ENCODE results near the gene DMBX1.

Gene DMBX1

GRCh38 chr1:46530311-46530710 is 40.7 kb downstream of the DMBX1 start:
- DNase-seq (ENCODE audit: low read depth) = no peak
- TF ChIP-seq, protein P1, sequence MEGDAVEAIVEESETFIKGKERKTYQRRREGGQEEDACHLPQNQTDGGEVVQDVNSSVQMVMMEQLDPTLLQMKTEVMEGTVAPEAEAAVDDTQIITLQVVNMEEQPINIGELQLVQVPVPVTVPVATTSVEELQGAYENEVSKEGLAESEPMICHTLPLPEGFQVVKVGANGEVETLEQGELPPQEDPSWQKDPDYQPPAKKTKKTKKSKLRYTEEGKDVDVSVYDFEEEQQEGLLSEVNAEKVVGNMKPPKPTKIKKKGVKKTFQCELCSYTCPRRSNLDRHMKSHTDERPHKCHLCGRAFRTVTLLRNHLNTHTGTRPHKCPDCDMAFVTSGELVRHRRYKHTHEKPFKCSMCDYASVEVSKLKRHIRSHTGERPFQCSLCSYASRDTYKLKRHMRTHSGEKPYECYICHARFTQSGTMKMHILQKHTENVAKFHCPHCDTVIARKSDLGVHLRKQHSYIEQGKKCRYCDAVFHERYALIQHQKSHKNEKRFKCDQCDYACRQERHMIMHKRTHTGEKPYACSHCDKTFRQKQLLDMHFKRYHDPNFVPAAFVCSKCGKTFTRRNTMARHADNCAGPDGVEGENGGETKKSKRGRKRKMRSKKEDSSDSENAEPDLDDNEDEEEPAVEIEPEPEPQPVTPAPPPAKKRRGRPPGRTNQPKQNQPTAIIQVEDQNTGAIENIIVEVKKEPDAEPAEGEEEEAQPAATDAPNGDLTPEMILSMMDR (conservative IDR thresholded peaks at IDR 0.05; ENCODE audit: low read depth, low read length) = no peak
- no peak overlapping the region for H3K4me3 ChIP-seq (ENCODE audit: low read length)

GRCh38 chr1:46530791-46531409 is 41.3 kb downstream of the DMBX1 start:
- no peak for DNase-seq (ENCODE audit: low read depth)
- H3K4me3 ChIP-seq (ENCODE audit: low read length) = no peak overlapping the region
- TF ChIP-seq, protein P1 (conservative IDR thresholded peaks at IDR 0.05; ENCODE audit: low read depth, low read length) = peak; percentile 41

DNA sequence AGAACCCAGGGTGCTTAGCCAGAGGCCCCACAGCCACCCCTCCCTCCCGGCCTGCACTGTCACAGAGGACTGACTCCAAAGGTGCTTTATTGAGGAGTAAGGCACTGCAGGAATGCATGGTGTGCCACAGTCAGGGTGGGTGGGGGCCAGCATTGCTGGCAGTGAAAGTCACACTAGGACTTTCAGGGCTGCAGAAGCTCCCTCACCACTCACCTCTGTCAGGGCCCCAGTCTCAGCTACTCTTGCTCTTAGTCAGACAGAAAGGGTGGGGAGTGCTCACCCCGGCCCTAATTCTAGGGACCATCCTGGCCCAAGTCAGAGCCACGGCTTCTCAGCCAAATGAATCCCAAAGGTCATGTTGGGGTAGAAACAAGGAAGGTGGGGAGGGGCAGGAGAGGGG is 42.5 kb downstream of the DMBX1 start:
- DNase-seq (ENCODE audit: low read depth) = no peak
- TF ChIP-seq, protein P1 (conservative IDR thresholded peaks at IDR 0.05; ENCODE audit: low read depth, low read length) = no peak
- no peak overlapping the region for H3K4me3 ChIP-seq (ENCODE audit: low read length)

GRCh38 chr1:46532498-46533178 is 43.0 kb downstream of the DMBX1 start:
- H3K4me3 ChIP-seq (ENCODE audit: low read length) = no peak overlapping the region
- no peak for DNase-seq (ENCODE audit: low read depth)
- TF ChIP-seq, protein P1 (conservative IDR thresholded peaks at IDR 0.05; ENCODE audit: low read depth, low read length) = peak; percentile 71

DNA sequence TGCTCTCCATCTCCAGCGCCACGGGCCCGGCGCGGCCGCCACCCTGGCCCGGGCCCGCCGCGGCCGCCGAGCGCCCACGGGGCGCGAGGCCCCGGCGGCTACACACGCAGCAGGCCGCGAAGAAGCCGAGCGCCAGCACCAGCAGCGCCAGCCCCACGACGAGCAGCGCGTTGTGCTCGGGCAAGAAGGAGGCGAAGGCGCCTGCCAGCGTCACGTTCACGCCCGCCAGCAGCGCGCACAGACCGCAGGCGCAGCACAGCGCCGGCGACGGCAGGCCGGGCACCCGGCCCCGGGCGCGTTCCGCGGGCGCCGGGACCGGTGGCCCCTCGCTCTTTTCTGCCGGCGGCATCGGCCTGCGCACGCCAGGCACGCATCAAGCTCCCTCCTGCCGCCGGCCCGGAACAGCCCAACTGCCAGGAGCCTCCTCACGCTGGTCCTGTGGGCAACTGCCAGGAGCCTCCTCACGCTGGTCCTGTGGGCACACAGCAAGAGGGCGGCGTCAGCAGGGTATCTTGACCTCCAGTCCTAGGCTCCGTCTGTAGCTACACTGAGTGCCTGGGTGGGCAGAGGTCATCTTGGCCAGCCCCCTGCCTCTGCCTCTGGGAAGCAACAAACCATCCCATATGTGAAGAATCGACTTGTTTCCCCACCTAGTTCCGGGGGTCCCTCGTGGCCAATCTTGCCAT is 43.7 kb downstream of the DMBX1 start:
- TF ChIP-seq, protein P1 (conservative IDR thresholded peaks at IDR 0.05; ENCODE audit: low read depth, low read length) = no peak
- DNase-seq (ENCODE audit: low read depth) = no peak
- H3K4me3 ChIP-seq (ENCODE audit: low read length) = no peak overlapping the region

- TF ChIP-seq, protein P1 (conservative IDR thresholded peaks at IDR 0.05; ENCODE audit: low read depth, low read length) = peak; percentile 78
- no peak overlapping the region for H3K4me3 ChIP-seq (ENCODE audit: low read length)
- no peak for DNase-seq (ENCODE audit: low read depth)
Measured at GRCh38 chr1:46535063-46535462, 45.4 kb downstream of the DMBX1 start.

Measured in retinal pigment epithelial cell (primary cell).